HS-5 (cell line): ENCODE measurements around the gene DMPK.
"Not testable (repeated sequence)": the region's sequence is repeated elsewhere in the genome, so short reads cannot be mapped to it uniquely, and the experiment has no call there.

ENCODE experiments used
- DNase-seq: peaks from one replicate; pipeline ENCODE4 v3.0.0-alpha.2; 2012; ENCODE audit warnings: low read depth

Gene DMPK

DNA sequence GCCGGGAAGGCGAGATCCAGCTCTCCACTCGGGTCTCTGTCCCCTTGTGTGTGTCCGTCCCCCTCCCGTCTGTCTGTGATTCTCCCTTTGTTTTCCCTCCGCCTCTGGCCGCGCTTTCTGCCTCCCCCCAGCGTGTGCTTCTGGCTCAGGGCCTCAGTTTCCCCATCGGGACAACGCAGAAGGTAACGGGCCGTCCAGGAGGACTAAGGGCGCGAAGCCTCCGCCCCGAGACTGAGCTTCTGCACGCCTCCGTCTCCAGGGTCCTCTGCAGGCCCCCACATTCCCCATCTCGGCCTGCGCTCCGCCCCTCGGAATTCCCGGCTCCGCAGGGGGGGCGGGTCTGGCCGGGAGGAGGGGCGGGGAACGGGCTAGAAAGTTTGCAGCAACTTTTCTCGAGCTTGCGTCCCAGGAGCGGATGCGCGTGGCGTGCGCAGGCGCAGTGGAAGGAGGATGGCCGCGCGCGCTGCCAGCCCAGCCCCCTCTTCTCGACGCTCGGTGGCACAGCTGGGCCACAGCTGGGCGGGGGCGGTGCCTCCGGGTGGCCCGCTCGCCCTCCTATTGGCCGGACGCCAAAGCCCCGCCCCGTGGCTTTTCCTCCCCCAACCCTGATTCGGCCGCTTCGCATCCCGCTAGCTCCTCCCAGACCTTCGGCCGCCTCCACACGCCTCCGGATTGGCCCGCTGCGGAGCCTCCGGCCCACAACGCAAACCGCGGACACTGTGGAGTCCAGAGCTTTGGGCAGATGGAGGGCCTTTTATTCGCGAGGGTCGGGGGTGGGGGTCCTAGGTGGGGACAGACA, 13.1 kb downstream of the DMPK start, which contains the start of gene SIX5:
Gene SIX5 (minus strand): TSS at position 269 of the 799 bp plus-strand sequence. CDS start 408 bp downstream, outside the sequence.
- peak; percentile 88 for DNase-seq

DNA sequence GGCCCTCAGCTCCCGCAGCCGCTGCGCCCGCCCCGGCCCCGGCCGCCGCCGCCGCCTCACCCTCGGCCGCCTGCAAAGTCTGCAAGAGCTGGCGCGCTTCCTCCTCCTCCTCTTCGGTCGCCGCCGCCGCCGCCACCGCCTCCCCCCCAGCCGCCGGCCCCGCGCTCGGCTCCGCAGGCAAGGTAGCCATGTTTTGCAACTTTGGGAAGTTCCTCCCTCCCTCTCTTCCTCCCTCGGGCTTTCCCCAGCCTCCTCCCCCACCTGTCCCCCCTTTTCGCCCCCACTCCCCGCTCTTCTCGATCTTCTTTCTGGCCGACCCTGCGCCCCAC, 13.7 kb downstream of the DMPK start:
- DNase-seq, result no peak

DNA sequence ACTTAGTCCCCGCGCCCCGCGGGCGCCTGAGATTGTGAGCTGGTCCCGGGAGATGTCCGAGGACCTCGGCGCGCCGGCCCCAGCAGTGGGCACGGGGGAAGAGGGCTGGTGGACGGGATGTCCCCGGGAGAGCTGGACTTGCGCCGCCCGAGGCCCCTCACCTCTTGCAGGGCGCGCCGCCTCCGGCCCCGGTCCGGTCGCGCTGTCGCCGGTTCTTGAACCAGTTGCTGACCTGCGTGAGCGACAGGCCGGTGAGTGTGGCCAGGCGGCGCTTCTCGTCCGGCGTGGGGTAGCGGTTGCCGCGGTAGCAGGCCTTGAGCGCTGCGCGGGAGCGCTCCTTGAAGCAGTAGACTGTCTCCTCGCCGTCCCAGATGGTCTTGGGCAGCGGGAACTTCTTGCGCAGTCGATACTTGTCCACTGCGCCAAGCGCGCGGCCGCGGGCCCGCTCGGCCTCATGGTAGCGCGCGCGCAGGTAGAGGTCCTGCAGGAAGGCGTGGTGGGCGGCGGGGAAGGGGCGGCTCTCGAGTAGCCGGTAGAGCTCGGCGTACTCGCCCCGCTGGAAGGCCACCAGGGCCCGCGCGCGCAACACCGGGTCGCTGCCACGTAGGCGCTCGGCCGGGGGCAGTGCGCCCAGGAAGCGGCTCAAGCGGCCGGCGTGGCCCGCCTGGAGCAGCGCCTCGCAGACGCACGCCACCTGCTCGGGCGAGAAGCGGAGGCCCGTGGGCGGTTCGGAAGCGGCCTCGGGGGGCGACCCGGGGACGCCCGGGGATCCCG, 14.2 kb downstream of the DMPK start:
- DNase-seq, result no peak

- DNase-seq, result peak; percentile 38
These were observed 14.8 kb downstream of the DMPK start for GRCh38 chr19:45767410-45767880.

DNA sequence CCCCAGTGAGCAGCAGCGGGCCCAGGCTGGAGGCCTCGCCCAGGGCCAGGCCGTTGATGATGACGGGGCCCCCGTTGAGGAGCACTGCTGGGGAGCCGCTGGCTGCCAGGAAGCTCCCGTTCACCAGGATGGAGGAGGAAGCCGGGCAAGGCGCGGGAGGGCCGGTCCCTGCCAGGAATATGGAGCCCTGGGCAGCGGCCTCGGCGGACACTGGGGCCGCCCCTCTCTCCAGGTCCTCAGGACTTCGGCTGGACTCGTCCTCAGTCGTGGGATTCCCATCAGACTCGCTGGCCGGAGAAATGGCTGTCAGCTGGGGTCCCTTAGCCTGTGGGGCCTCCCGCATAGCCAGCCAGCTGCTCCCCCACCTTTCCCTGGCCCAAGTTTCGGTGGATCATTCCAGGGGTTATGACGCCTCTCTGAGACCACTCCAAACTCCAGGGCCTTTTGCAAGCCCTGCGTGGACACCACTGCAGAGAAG, 15.4 kb downstream of the DMPK start:
- DNase-seq, result no peak

DNA sequence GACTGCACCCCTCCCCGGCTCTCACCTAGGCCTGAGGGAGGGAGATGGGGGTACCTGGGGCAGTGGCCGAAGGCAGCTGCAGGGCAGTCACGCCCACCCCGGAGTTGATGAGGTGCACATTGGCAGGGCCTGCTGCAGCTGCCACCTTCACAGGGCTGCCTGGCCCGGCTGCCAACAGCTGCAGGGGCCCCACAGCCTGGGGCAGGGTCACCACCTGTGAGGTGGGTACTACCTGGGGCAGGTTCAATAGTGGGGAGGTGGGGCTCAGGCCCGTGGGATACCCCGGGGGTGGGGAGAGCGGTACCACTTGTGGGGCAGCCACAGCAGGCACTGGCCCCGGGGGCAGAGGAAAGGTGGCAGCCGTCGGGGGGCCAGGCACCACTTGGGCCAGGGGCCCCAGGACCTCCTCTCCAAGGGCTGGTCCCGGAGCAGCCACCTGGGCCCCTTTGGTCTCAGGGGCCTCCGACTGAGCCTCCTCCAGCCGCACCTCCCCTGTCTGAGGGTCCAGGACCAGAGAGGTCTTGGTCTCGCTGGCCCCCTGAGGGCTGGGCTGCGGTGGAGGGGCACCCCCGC, 15.9 kb downstream of the DMPK start:
- no peak for DNase-seq

- no peak for DNase-seq
These were observed 16.5 kb downstream of the DMPK start for GRCh38 chr19:45765702-45766295.

- DNase-seq, result no peak
These were observed 17.2 kb downstream of the DMPK start for GRCh38 chr19:45764945-45765701.

DNA sequence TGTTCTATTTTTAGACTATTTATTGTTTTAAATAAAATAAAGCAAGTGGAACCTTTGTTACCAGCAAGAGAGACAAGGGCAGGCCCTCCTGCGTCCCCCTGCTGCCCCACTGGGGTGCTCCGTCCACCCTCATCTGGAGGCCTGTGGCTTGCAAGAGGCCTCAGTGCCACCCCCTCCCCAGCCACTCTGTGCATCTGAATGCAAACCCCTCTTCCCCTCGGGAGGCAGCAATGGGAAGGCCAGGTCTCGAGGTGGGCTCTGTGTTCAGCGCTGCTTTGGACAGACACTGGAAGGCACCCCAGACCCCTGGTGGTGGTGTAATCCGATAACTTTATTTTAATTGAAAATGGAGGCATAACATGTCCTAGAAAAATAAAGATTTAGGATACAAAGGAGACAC, 17.8 kb downstream of the DMPK start:
- DNase-seq, result no peak

DNA sequence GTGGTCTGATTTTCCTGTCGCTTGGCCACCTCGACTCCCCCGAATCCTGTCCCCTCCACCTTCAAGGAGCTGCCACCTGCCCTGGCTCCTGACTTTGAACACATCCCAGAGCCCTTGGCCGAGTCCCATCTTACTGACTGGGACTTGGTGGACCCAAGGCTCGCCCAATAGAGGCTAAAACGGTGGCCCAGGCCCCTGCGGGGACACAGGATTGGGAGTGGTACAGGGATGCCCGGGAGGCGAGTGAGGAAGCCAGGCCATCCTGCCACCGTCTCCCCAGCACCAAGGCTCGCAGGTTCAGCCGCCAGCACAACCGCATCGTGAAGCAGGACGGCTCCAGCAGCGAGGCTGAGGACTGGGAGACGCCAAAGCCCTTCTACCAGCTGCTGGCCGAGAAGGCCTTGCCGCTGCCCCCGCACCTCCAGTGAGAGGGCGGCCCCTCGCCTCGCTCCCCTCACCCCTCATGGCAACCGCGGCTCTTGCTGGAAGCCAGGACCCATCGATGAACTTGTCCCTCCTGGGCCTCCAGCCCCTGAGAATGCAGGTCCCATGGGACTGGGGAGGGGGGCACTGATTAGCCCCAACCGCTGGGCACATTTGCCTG, 18.5 kb downstream of the DMPK start:
- DNase-seq, result no peak

DNA sequence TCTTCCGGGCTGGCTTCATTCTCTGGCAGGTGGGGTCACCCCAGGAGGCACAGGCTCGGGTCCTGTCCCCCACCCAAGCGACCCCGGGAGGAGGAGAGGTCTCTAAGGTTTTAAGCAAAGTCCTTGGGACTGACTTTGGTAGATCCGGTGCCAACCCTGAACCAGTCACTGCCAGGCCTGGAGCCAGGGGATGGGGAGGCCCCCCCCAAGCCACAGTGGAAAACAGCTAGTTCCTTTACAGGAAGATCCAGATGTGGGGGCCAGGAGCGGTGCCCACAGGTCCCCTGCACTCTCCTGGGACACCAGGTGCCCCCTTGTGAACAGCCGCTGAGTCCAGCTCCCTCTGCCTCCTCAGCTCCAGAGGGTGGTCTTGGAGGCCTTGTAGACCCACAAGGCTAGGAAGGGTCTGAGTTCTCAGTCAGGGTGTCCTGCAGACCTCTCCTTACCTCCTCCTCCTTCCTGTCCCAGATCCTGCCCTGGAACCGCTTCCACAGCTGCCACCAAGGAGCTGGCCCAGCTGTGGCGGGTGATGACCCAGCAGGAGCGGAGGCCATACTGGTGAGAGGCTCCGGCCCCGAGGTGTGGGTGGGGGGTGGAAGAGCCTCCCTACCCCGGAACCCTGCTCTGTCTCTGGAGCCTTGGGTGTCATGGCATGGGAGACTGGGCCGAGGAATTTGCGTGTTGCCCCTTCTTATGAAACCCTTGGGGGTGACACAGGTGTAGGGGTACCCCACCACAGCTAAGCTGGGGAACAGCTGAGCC, 19.2 kb downstream of the DMPK start:
- DNase-seq, result no peak

DNA sequence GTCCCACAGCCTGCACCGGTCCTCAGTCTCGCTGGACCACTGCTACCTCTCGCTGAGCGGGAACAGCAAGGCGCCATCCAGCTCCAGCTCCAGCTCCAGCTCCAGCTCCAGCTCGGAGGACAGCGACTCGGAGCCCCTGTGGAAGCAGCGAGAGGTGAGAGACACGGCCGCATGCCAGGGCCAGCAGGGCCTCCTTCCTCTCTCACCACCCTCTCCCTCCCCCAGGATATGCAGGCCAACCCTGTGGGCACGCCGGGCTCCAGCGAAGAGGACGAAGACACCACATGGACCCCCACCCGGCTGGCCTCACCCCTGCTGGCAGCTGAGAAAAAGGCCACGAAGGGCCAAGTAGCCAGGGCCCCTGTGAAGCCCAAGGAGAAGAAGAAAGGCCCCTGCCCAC, 20.6 kb downstream of the DMPK start:
- DNase-seq, result no peak

DNA sequence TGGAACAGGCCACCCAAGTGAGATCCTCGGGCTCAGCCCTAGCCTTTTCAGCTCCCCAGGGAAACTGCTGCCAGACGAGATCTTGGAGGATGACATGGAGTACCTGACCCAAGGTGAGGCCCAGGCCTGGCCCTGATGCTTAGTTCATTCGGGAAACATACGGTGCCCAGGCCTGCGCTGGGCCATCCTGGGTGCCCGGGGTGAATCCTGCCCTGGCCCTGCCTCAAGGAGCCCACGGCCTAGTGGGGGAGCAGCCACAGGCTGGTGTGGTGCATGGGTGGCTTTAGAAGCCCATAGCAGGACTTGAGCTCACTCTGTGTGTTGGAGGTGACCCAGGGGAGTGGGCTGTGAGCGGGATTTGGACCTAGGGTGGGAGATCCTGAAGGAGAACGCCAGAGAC, 23.4 kb downstream of the DMPK start:
- no peak for DNase-seq

GRCh38 chr19:45757695-45758094, 24.6 kb downstream of the DMPK start:
- no peak for DNase-seq

GRCh38 chr19:45754323-45754722, 28.0 kb downstream of the DMPK start:
- no peak for DNase-seq

DNA sequence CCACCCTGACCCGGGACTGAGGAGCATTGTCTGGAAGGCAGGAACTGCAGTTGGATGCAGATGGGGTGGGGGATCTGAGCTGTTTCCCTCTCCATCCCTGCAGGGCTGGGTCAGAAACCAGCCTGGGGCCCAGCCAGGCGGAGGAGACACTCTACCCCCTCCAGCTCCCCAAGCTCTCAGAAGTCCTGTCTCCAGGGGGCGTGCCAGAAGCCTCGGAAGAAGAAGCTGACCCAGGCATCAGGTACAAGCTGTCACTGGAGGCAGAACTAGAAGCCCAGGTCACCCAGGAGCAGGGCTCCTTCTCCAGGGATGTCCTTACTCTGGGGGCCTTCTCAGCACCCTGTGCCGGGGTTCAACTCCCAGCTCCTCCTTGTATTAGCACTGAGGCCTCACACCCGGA, 28.7 kb downstream of the DMPK start:
- DNase-seq, result no peak

DNA sequence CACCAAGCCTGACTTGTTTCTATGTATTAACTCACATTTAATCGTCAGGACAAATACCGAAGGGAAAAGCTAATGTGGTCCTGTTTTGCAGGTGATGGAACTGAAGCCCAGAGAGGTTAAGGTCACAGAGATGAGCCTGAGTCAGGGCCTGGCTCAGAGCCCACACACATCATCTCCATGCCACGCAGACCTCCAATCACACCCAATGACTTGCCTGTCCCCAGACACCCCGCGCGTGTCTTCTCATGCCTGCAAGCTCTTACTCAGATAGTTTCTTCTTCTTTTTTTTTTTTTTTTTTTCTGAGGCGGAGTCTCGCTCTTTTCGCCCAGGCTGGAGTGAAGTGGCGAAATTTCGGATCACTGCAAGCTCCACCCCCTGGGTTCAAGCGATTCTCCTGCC, 29.7 kb downstream of the DMPK start:
- DNase-seq, result no peak

GRCh38 chr19:45751483-45751882, 30.8 kb downstream of the DMPK start:
- not testable (repeated sequence) for DNase-seq

DNA sequence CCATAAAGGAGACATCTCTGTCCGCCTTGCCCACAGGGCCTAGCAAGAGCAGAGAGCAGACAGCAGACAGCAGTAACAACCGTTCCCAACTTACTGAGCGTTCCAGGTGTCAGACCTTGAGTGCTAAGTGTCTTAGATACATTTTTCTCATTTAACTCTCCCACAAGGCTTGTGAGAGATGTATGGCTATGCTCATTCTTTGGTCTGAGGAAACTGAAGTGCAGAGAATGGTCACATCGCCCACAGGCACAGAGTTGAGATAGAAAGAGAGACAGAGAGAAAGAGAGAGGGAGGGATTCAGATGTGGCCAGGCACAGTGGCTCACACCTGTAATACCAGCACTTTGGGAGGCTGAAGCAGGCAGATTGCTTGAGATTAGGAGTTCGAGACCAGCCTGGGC, 34.8 kb downstream of the DMPK start:
- DNase-seq, result no peak

- DNase-seq, result no peak
These were observed 35.4 kb downstream of the DMPK start for GRCh38 chr19:45746866-45747265.

- DNase-seq, result no peak
These were observed 36.7 kb downstream of the DMPK start for GRCh38 chr19:45745606-45746005.
